Adrenal gland (tissue), 5 donors: Measurements from ENCODE around the gene FMOD.

ENCODE experiments used
- CTCF ChIP-seq, 6 experiments: fragments of 450-650 bp in 4 of 6; fragments of 200-600 bp in 2 of 6; sonication (generic) in 1 of 6; IDR thresholded peaks; 1 replicate in 5 of 6; 2 replicates in 1 of 6; pipeline versions ENCODE4 v1.5.1 to v1.8.0; 2016 to 2021; ENCODE audit warnings: antibody characterized with exemption in 6 of 6, mild to moderate bottlenecking in 2 of 6, moderate library complexity in 1 of 6
- POLR2A ChIP-seq, 2 donors: fragments of 450-650 bp; IDR thresholded peaks; one replicate each; pipeline ENCODE4 v1.6.1; 2017; ENCODE audit warnings: antibody characterized with exemption in 2 of 2, mild to moderate bottlenecking in 2 of 2, moderate library complexity in 1 of 2
- donor health status: DM: no; HTN: no; CAD: no.

- no peak for TF ChIP-seq CTCF (IDR thresholded peaks at IDR 0.05)
- no peak for TF ChIP-seq POLR2A (IDR thresholded peaks at IDR 0.05)
These were observed 31.1 kb upstream of the FMOD start for GRCh38 chr1:203382026-203382425.
